Erythroblast (primary cell): Measurements from ENCODE around the gene RNU6-9.

Experiments
- DNase-seq, 2 experiments: peaks; one replicate each; lab custom pipeline; 2025; lab: John Stamatoyannopoulos, UW
- GATA1 ChIP-seq: IDR thresholded peaks from 2 replicates; pipeline ENCODE4 v1.6.1; 2011; ENCODE audit warnings: low read depth, mild to moderate bottlenecking, control low read depth, low read length, moderate library complexity
- POLR2A ChIP-seq: IDR thresholded peaks from 2 replicates; pipeline ENCODE4 v1.6.1; 2011; ENCODE audit warnings: mild to moderate bottlenecking, low read length

RNU6-9 gene

GRCh38 chr19:919199-920050 lies 26.1 kb downstream of the RNU6-9 start:
- peak in 1 of 2 experiments; percentile 50 for DNase-seq
- TF ChIP-seq GATA1 (no peak), POLR2A (no peak)

- no peak for TF ChIP-seq GATA1
- no peak for TF ChIP-seq POLR2A
- DNase-seq, result peak; percentile 54 to 57
Observed at GRCh38 chr19:920051-920864, 27.0 kb downstream of the RNU6-9 start.

- TF ChIP-seq GATA1 (no peak), POLR2A (no peak)
- peak; percentile 46 to 47 for DNase-seq
Observed at GRCh38 chr19:924553-925086, 31.3 kb downstream of the RNU6-9 start.

GRCh38 chr19:925087-925525 lies 31.8 kb downstream of the RNU6-9 start:
- TF ChIP-seq GATA1 (no peak), POLR2A (no peak)
- peak; percentile 72 to 75 for DNase-seq

- peak; percentile 88 to 91 for DNase-seq
- TF ChIP-seq POLR2A (peak; percentile 43), GATA1 (no peak)
Observed at GRCh38 chr19:925526-926322, 32.4 kb downstream of the RNU6-9 start, which contains the start of gene ARID3A. Gene ARID3A (plus strand): TSS chr19:926035. CDS start chr19:929529, 3,494 bp downstream.

- DNase-seq, result no peak
- TF ChIP-seq GATA1, result no peak
- no peak for TF ChIP-seq POLR2A
Observed at GRCh38 chr19:926323-926588, 33.0 kb downstream of the RNU6-9 start.

- no peak for TF ChIP-seq GATA1
- TF ChIP-seq POLR2A, result no peak
- DNase-seq, result peak; percentile 68 to 73
Observed at GRCh38 chr19:926589-927350, 33.5 kb downstream of the RNU6-9 start.

GRCh38 chr19:927351-927779 lies 34.1 kb downstream of the RNU6-9 start:
- TF ChIP-seq GATA1 (no peak), POLR2A (no peak)
- DNase-seq, result no peak

GRCh38 chr19:927780-928401 lies 34.6 kb downstream of the RNU6-9 start:
- TF ChIP-seq POLR2A (no peak), GATA1 (no peak)

GRCh38 chr19:928471-929202 lies 35.4 kb downstream of the RNU6-9 start:
- no peak for TF ChIP-seq POLR2A
- no peak for TF ChIP-seq GATA1
- no peak for DNase-seq

More at GRCh38 chr19:927780-928401, 34.6 kb downstream of the RNU6-9 start:
- DNase-seq, result no peak

- DNase-seq, result no peak
- TF ChIP-seq POLR2A, result no peak
- no peak for TF ChIP-seq GATA1
Observed at GRCh38 chr19:929203-929890, 36.1 kb downstream of the RNU6-9 start.
